Activated CD8-positive, alpha-beta memory T cell treated with anti-CD3 and anti-CD28 coated beads, Interleukin-2, amount 50 U/mL, for 24 hours (primary cell): ENCODE data around the gene SPECC1.
"Not testable (repeated sequence)": the region's sequence is repeated elsewhere in the genome, so short reads cannot be mapped to it uniquely, and the experiment has no call there.

Experiments
- DNase-seq: peaks from one replicate; pipeline ENCODE4 v3.0.0-alpha.2; 2020; ENCODE audit errors: extremely low read depth

SPECC1 gene

GRCh38 chr17:20235747-20236146 lies 226.6 kb downstream of the SPECC1 start:
- DNase-seq, result no peak

- DNase-seq, result no peak
Observed at GRCh38 chr17:20236578-20237227, 227.5 kb downstream of the SPECC1 start.

GRCh38 chr17:20239776-20240175 lies 230.6 kb downstream of the SPECC1 start:
- DNase-seq, result not testable (repeated sequence)

GRCh38 chr17:20241855-20242254 lies 232.7 kb downstream of the SPECC1 start:
- no peak for DNase-seq

GRCh38 chr17:20242271-20242670 lies 233.1 kb downstream of the SPECC1 start:
- no peak for DNase-seq

GRCh38 chr17:20243524-20243923 lies 234.4 kb downstream of the SPECC1 start:
- no peak for DNase-seq

- no peak for DNase-seq
Observed at GRCh38 chr17:20244671-20245070, 235.5 kb downstream of the SPECC1 start.

GRCh38 chr17:20246692-20247091 lies 237.5 kb downstream of the SPECC1 start:
- no peak for DNase-seq

- DNase-seq, result no peak
Observed at GRCh38 chr17:20253323-20253722, 244.2 kb downstream of the SPECC1 start.

GRCh38 chr17:20254541-20254940 lies 245.4 kb downstream of the SPECC1 start:
- DNase-seq, result no peak

GRCh38 chr17:20256144-20256543 lies 247.0 kb downstream of the SPECC1 start:
- no peak for DNase-seq

- DNase-seq, result no peak
Observed at GRCh38 chr17:20257008-20257407, 247.8 kb downstream of the SPECC1 start.

- no peak for DNase-seq
Observed at GRCh38 chr17:20257798-20258197, 248.6 kb downstream of the SPECC1 start.

GRCh38 chr17:20259668-20260067 lies 250.5 kb downstream of the SPECC1 start:
- no peak for DNase-seq

- DNase-seq, result no peak
Observed at GRCh38 chr17:20260268-20260667, 251.1 kb downstream of the SPECC1 start.

GRCh38 chr17:20262226-20263114 lies 253.3 kb downstream of the SPECC1 start:
- DNase-seq, result no peak

- not testable (repeated sequence) for DNase-seq
Observed at GRCh38 chr17:20263115-20263433, 253.9 kb downstream of the SPECC1 start.

GRCh38 chr17:20263595-20263994 lies 254.4 kb downstream of the SPECC1 start:
- no peak for DNase-seq

- DNase-seq, result no peak
Observed at GRCh38 chr17:20264996-20265395, 255.8 kb downstream of the SPECC1 start.

- DNase-seq, result no peak
Observed at GRCh38 chr17:20266806-20267458, 257.8 kb downstream of the SPECC1 start.

- no peak for DNase-seq
Observed at GRCh38 chr17:20267459-20267842, 258.3 kb downstream of the SPECC1 start.

GRCh38 chr17:20270369-20270768 lies 261.2 kb downstream of the SPECC1 start:
- DNase-seq, result no peak
